Measurements from ENCODE around the gene LAMB3. TPM values are rescaled to one million over a fixed set of nuclear protein-coding genes. Genes with fewer than 3 reads are reported as not detected.

Gene LAMB3
- total RNA-seq, 1 donor from 2014 or later, result 3.0 TPM

GRCh38 chr1:209565759-209566678, 86.2 kb downstream of the LAMB3 start:
- DNase-seq (ENCODE audit: low read depth in 2 of 2), result peak; percentile 57 to 79

Other genes starting within 250 kb of the LAMB3 start
- gene CAMK1G, start 68.7 kb downstream of the LAMB3 start, total RNA-seq, result not detected in 2 replicates
- gene G0S2, start 23.0 kb upstream of the LAMB3 start, total RNA-seq, result 0.25 and 1.2 TPM in 2 replicates
- not detected in 2 replicates for gene HSD11B1, start 52.4 kb upstream of the LAMB3 start, total RNA-seq
- gene TRAF3IP3, start 103.6 kb upstream of the LAMB3 start, total RNA-seq, result not detected in 2 replicates
- gene C1orf74, start 132.1 kb upstream of the LAMB3 start, total RNA-seq, result 1.9 and 2.1 TPM in 2 replicates
- gene IRF6, start 153.7 kb upstream of the LAMB3 start, total RNA-seq, result 0.51 and 2.6 TPM in 2 replicates
- gene UTP25, start 175.5 kb upstream of the LAMB3 start, total RNA-seq, result 4.0 and 5.3 TPM in 2 replicates

Data from dermis microvascular lymphatic vessel endothelial cell (primary cell).